PC-9 (cell line): ENCODE measurements around the gene DUSP9. TPM values are rescaled to one million over a fixed set of nuclear protein-coding genes. Genes with fewer than 3 reads are reported as not detected.
A peak's percentile ranks its signal among the peaks of the same experiment; 100 is the strongest.

ENCODE experiments used
- BruUV-seq: library from RNA; stranded (reverse); fragments of 400-500 nt; replicated peaks from 2 replicates; lab custom pipeline; 2021; lab: Mats Ljungman, UMichigan
- CTCF ChIA-PET: fragments of 300-600 bp; sonication (Branson Sonifier 250); formaldehyde crosslinking; loops from one replicate; lab custom pipeline; 2022; ENCODE audit warnings: antibody characterized with exemption; lab: Charles Lee
- POLR2A ChIA-PET: fragments of 300-600 bp; sonication (Branson Sonifier 250); formaldehyde crosslinking; loops from one replicate; lab custom pipeline; 2022; ENCODE audit warnings: antibody characterized with exemption; ENCODE audit not compliant: unreplicated experiment; lab: Charles Lee
- DNase-seq, 2 experiments: peaks; one replicate each; pipeline versions ENCODE4 v3.0.0 to v3.0.0-alpha.2; 2015 to 2022; ENCODE audit warnings: mixed read lengths in 1 of 2
- H2AFZ ChIP-seq: fragments of 200-600 bp; sonication (generic); 2 replicates; pipeline ENCODE4 v1.8.1; 2017; ENCODE audit warnings: antibody characterized with exemption
- H3F3A ChIP-seq: fragments of 200-600 bp; sonication (generic); 2 replicates; pipeline ENCODE4 v1.8.1; 2017; ENCODE audit warnings: antibody characterized with exemption, mild to moderate bottlenecking, low read depth; ENCODE audit not compliant: insufficient read depth
- H3K27ac ChIP-seq: fragments of 200-600 bp; sonication (generic); 2 replicates; pipeline ENCODE4 v1.6.1; 2016; ENCODE audit warnings: mixed run types
- H3K27me3 ChIP-seq: fragments of 200-600 bp; sonication (generic); 2 replicates; pipeline ENCODE4 v1.6.1; 2016; ENCODE audit warnings: low read depth, mixed run types; ENCODE audit not compliant: insufficient read depth
- H3K36me3 ChIP-seq: fragments of 200-600 bp; sonication (generic); 2 replicates; pipeline ENCODE4 v1.6.1; 2016; ENCODE audit warnings: low read depth, mixed run types
- H3K4me1 ChIP-seq: fragments of 200-600 bp; sonication (generic); replicated peaks from 2 replicates; pipeline ENCODE4 v1.6.1; 2016; ENCODE audit warnings: mixed run types; ENCODE audit not compliant: insufficient read depth
- H3K4me2 ChIP-seq: fragments of 200-600 bp; sonication (generic); 2 replicates; pipeline ENCODE4 v1.6.1; 2017; ENCODE audit warnings: mixed run types
- H3K4me3 ChIP-seq: fragments of 200-600 bp; sonication (generic); 2 replicates; pipeline ENCODE4 v1.6.1; 2016; ENCODE audit warnings: mixed run types
- H3K79me2 ChIP-seq: fragments of 200-600 bp; sonication (generic); 2 replicates; pipeline ENCODE4 v1.6.1; 2017; ENCODE audit warnings: low read depth, mixed run types
- H3K9me2 ChIP-seq: fragments of 200-600 bp; sonication (generic); 2 replicates; pipeline ENCODE4 v1.8.1; 2017; ENCODE audit warnings: mild to moderate bottlenecking; ENCODE audit not compliant: insufficient read depth
- H3K9me3 ChIP-seq: fragments of 200-600 bp; sonication (generic); 2 replicates; pipeline ENCODE4 v1.8.1; 2016; ENCODE audit warnings: low read depth; ENCODE audit not compliant: insufficient read depth
- H4K20me1 ChIP-seq: fragments of 200-600 bp; sonication (generic); 2 replicates; pipeline ENCODE4 v1.8.1; 2017; ENCODE audit not compliant: insufficient read depth
- CTCF ChIP-seq: fragments of 200-600 bp; sonication (generic); conservative IDR thresholded peaks from 2 replicates; pipeline ENCODE4 v1.6.1; 2017; ENCODE audit warnings: mixed run types, antibody characterized with exemption, mild to moderate bottlenecking, moderate library complexity
- EZH2 ChIP-seq: fragments of 200-600 bp; sonication (generic); IDR thresholded peaks from 2 replicates; pipeline ENCODE4 v1.8.0; 2017; ENCODE audit warnings: antibody characterized with exemption, low read depth
- intact Hi-C: fragments of 100-400 bp; cut with micrococcal nuclease; formaldehyde crosslinking; loops from one replicate; pipeline ENCODE4 v1.10.0; 2022; ENCODE audit not compliant: unreplicated experiment
- total RNA-seq: library from RNA; stranded (reverse); gene quantifications from 2 replicates; pipeline ENCODE4 v1.2.3, GENCODE V29; 2021

The DUSP9 gene
- total RNA-seq, 1 experiment from 2014 or later: 1.3 TPM

- no peaks in the 10 kb centered on the region for H3F3A ChIP-seq
- no peak for TF ChIP-seq EZH2
- peak; percentile 62 for TF ChIP-seq CTCF
- intact Hi-C loops: loop anchor here (5.0 kb wide), 1 partner anchor 37 kb away; no protein-coding TSS in a partner anchor
- H3K4me3 ChIP-seq: no peak overlapping the region
- no peaks in the 10 kb centered on the region for H4K20me1 ChIP-seq
- H2AFZ ChIP-seq: no peak overlapping the region
- no peaks in the 10 kb centered on the region for H3K9me2 ChIP-seq
- peak; percentile 42 to 49 for DNase-seq
- H3K9me3 ChIP-seq: no peaks in the 10 kb centered on the region
- H3K27ac ChIP-seq: no peak overlapping the region
- no peaks in the 10 kb centered on the region for H3K79me2 ChIP-seq
- no peak overlapping the region for H3K4me2 ChIP-seq
- POLR2A ChIA-PET: no interaction called here
- H3K27me3 ChIP-seq: peaks cover 11% of the 10 kb centered on the region
- BruUV-seq: no TSS peak
- no peaks in the 10 kb centered on the region for H3K36me3 ChIP-seq
- peaks cover 9% of the 10 kb centered on the region for H3K4me1 ChIP-seq
- CTCF ChIA-PET: interaction anchor here (0.9 kb wide), 1 partner anchor 110 kb away, joined by 5 read pairs; no protein-coding TSS in a partner anchor
Observed at GRCh38 chrX:153649178-153649914, 2.3 kb downstream of the DUSP9 start.

GRCh38 chrX:153649915-153650782 lies 3.1 kb downstream of the DUSP9 start:
- Histone ChIP-seq H3K9me2 (no peaks in the 10 kb centered on the region), H3K79me2 (no peaks in the 10 kb centered on the region), H4K20me1 (no peaks in the 10 kb centered on the region), H2AFZ (no peak overlapping the region), H3K4me3 (no peak overlapping the region), H3K9me3 (no peaks in the 10 kb centered on the region), H3K27me3 (peaks cover 5% of the 10 kb centered on the region), H3K36me3 (no peaks in the 10 kb centered on the region), H3K27ac (no peak overlapping the region), H3K4me2 (no peak overlapping the region), H3F3A (no peaks in the 10 kb centered on the region), H3K4me1 (peaks cover 9% of the 10 kb centered on the region)
- ChIA-PET CTCF (interaction anchor here (0.6 to 1.1 kb wide), 4 partner anchors 96 to 237 kb away, joined by 4 to 7 read pairs (median 4); no protein-coding TSS in a partner anchor), POLR2A (no interaction called here)
- TF ChIP-seq CTCF (no peak), EZH2 (no peak)
- intact Hi-C loops: loop anchor here (5.0 kb wide), 1 partner anchor 38 kb away; no protein-coding TSS in a partner anchor
- DNase-seq: no peak
- BruUV-seq: no TSS peak

GRCh38 chrX:153650959-153651358 lies 4.0 kb downstream of the DUSP9 start:
- POLR2A ChIA-PET: no interaction called here

More at GRCh38 chrX:153650959-153651358, 4.0 kb downstream of the DUSP9 start:
- Histone ChIP-seq H4K20me1 (no peaks in the 10 kb centered on the region), H3K4me2 (no peak overlapping the region), H3K27me3 (no peaks in the 10 kb centered on the region), H3F3A (no peaks in the 10 kb centered on the region), H3K9me2 (no peaks in the 10 kb centered on the region), H3K9me3 (no peaks in the 10 kb centered on the region), H3K4me1 (peaks cover 6% of the 10 kb centered on the region), H3K79me2 (no peaks in the 10 kb centered on the region), H3K4me3 (no peak overlapping the region), H3K27ac (no peak overlapping the region), H2AFZ (no peak overlapping the region), H3K36me3 (no peaks in the 10 kb centered on the region)
- BruUV-seq: no TSS peak
- intact Hi-C loops: no loop called here
- no peak for DNase-seq
- no peak for TF ChIP-seq CTCF
- TF ChIP-seq EZH2: no peak
- CTCF ChIA-PET: interaction anchor here (0.6 to 1.1 kb wide), 3 partner anchors 9 to 97 kb away, joined by 3 to 7 read pairs (median 3); no protein-coding TSS in a partner anchor
